Vagina (tissue), 2 donors: ENCODE data around the gene AP3M1. TPM values are rescaled to one million over a fixed set of nuclear protein-coding genes. Genes with fewer than 3 reads are reported as not detected.

Source experiments
- DNase-seq, 2 donors: peaks; one replicate each; pipeline ENCODE4 v3.0.0-alpha.2; 2017; ENCODE audit errors: extremely low spot score in 2 of 2
- H3K27ac ChIP-seq: fragments of 200-600 bp; sonication (generic); one replicate; pipeline ENCODE4 v1.5.1; 2019
- H3K27me3 ChIP-seq: fragments of 200-600 bp; sonication (generic); one replicate; pipeline ENCODE4 v1.5.1; 2019
- H3K36me3 ChIP-seq, 2 donors: fragments of 200-600 bp; sonication (generic); one replicate each; pipeline ENCODE4 v1.5.1; 2017 to 2019
- H3K4me1 ChIP-seq: fragments of 200-600 bp; sonication (generic); one replicate; pipeline ENCODE4 v1.5.1; 2019
- H3K4me3 ChIP-seq, 2 donors: fragments of 200-600 bp; sonication (generic); 1 replicate in 1 of 2; 2 replicates in 1 of 2; pipeline ENCODE4 v1.5.1; 2016 to 2019
- H3K9me3 ChIP-seq: fragments of 200-600 bp; sonication (generic); one replicate; pipeline ENCODE4 v1.5.1; 2019
- POLR2A ChIP-seq, 2 donors: fragments of 450-650 bp; IDR thresholded peaks; one replicate each; pipeline ENCODE4 v1.6.1; 2017; ENCODE audit warnings: antibody characterized with exemption in 2 of 2, mild to moderate bottlenecking in 2 of 2, moderate library complexity in 2 of 2
- POLR2AphosphoS5 ChIP-seq, 2 donors: sonication (generic); formaldehyde crosslinking; IDR thresholded peaks; one replicate each; pipeline ENCODE4 v1.9.0; 2017; ENCODE audit warnings: antibody characterized with exemption in 2 of 2, mild to moderate bottlenecking in 2 of 2, low read depth in 1 of 2; ENCODE audit not compliant: insufficient read depth in 1 of 2
- intact Hi-C: fragments of 100-400 bp; cut with DNase I; formaldehyde crosslinking; loops from one replicate; pipeline ENCODE4 v1.15.1; 2023
- total RNA-seq: library from RNA; depleted of rRNA; stranded (reverse); fragments of >200 nt; gene quantifications from one replicate; pipeline ENCODE4 v1.2.3, GENCODE V29; 2016
- TF ChIP-seq, protein P1 (sequence below), 3 experiments: fragments of 450-650 bp in 2 of 3; fragments of 200-600 bp in 1 of 3; sonication (generic) in 1 of 3; IDR thresholded peaks; one replicate each; pipeline ENCODE4 v1.5.1; 2017 to 2019; ENCODE audit warnings: antibody characterized with exemption in 3 of 3, mild to moderate bottlenecking in 2 of 3, moderate library complexity in 2 of 3

Gene AP3M1
- total RNA-seq, 1 donor from 2014 or later, result 19.6 TPM

DNA sequence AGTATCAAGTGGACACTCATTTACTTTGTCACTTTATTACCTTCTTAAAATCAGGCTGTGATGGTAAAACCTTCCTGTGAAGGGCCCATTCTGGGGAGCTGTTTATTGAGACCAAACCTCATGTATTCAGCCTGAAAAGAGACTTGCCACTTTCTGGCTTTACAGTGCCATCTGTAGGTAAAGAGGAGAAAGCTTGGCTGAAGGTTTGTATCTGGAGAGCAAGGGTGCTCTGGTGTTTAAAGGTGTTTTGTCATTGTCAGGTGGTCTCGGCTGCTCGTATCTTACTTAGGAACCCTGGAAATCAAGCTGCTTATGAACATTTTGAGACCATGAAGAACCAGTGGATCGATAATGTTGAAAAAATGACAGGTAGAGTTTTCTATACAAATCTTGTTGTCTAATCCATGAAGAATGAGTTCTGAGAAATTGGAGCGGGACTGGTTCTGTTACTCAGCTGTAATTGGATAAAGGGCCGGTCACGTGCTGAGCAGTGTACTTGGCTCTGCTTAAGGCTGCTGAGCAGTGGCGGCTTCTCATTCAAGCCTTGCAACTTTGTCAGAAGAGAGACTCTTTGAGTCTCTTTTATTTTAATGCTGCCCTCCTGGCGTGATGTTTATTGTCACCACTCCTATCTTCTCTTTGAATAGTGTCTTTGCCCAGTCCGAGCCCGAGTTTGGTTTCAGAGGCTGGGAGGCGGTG is 46.9 kb downstream of the AP3M1 start:
- no peak overlapping the region for H3K27ac ChIP-seq
- H3K4me3 ChIP-seq, result no peak overlapping the region
- TF ChIP-seq POLR2AphosphoS5 (IDR thresholded peaks at IDR 0.05; ENCODE audit: insufficient read depth in 1 of 2, low read depth in 1 of 2), result no peak
- TF ChIP-seq, protein P1, sequence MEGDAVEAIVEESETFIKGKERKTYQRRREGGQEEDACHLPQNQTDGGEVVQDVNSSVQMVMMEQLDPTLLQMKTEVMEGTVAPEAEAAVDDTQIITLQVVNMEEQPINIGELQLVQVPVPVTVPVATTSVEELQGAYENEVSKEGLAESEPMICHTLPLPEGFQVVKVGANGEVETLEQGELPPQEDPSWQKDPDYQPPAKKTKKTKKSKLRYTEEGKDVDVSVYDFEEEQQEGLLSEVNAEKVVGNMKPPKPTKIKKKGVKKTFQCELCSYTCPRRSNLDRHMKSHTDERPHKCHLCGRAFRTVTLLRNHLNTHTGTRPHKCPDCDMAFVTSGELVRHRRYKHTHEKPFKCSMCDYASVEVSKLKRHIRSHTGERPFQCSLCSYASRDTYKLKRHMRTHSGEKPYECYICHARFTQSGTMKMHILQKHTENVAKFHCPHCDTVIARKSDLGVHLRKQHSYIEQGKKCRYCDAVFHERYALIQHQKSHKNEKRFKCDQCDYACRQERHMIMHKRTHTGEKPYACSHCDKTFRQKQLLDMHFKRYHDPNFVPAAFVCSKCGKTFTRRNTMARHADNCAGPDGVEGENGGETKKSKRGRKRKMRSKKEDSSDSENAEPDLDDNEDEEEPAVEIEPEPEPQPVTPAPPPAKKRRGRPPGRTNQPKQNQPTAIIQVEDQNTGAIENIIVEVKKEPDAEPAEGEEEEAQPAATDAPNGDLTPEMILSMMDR (IDR thresholded peaks at IDR 0.05), result no peak
- no peaks in the 10 kb centered on the region for H3K4me1 ChIP-seq
- intact Hi-C loops, result no loop called here
- no peak for DNase-seq
- H3K27me3 ChIP-seq, result no peaks in the 10 kb centered on the region
- H3K9me3 ChIP-seq, result no peaks in the 10 kb centered on the region
- H3K36me3 ChIP-seq, result peaks cover 0 to 78% of the 10 kb centered on the region in 2 donors

DNA sequence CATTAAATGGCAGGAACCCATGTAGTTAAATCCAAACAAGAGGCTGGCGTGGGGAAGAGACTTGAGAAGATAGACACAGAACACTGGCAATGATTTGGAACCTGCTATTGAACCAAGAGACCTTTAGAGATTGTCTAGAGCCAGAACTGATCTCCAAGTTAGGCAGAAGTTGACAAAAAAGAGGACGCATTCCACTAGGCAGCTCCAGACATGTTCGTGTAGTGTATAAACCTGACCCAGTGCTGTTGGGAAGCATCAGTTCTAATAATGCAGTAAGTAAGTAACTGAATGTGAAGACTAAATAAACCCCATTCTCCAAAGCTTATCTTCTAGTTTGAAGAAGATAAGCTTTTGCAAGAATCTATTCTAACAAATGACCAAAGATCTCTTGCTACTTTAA is 50.8 kb downstream of the AP3M1 start:
- Histone ChIP-seq H3K27ac (no peak overlapping the region), H3K9me3 (no peaks in the 10 kb centered on the region), H3K27me3 (no peaks in the 10 kb centered on the region), H3K4me3 (no peak overlapping the region), H3K4me1 (no peaks in the 10 kb centered on the region), H3K36me3 (peaks cover 0 to 76% of the 10 kb centered on the region in 2 donors)
- TF ChIP-seq, protein P1 (IDR thresholded peaks at IDR 0.05), result no peak
- TF ChIP-seq POLR2A (IDR thresholded peaks at IDR 0.05), result no peak
- no peak for TF ChIP-seq POLR2AphosphoS5 (IDR thresholded peaks at IDR 0.05; ENCODE audit: insufficient read depth in 1 of 2, low read depth in 1 of 2)
- DNase-seq, result no peak
- intact Hi-C loops, result no loop called here

DNA sequence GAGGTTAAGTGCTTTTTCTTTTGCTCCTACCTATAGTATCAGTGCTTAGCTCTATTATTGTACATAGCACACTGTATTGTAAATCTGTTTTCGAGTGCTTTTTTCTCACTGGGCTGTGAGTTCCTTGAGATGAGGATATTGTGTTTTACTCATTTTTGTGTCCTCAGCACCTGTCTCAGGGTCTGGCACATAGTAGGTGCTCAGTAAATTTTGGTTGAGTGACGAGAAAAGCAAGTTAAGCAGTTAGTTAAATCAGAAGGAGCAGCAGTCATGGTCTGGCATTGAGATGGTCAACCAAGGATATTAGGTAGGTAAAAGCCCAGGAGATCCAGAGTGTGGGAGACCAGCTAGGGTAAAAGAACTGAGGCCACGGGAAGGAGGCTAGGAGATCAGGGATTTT is 51.2 kb downstream of the AP3M1 start:
- intact Hi-C loops, result no loop called here
- Histone ChIP-seq H3K4me3 (no peak overlapping the region), H3K36me3 (peaks cover 0 to 76% of the 10 kb centered on the region in 2 donors), H3K27me3 (no peaks in the 10 kb centered on the region), H3K4me1 (no peaks in the 10 kb centered on the region), H3K9me3 (no peaks in the 10 kb centered on the region), H3K27ac (no peak overlapping the region)
- TF ChIP-seq, protein P1 (IDR thresholded peaks at IDR 0.05), result no peak
- TF ChIP-seq POLR2AphosphoS5 (IDR thresholded peaks at IDR 0.05; ENCODE audit: insufficient read depth in 1 of 2, low read depth in 1 of 2), result no peak
- no peak for TF ChIP-seq POLR2A (IDR thresholded peaks at IDR 0.05)
- DNase-seq, result no peak

DNA sequence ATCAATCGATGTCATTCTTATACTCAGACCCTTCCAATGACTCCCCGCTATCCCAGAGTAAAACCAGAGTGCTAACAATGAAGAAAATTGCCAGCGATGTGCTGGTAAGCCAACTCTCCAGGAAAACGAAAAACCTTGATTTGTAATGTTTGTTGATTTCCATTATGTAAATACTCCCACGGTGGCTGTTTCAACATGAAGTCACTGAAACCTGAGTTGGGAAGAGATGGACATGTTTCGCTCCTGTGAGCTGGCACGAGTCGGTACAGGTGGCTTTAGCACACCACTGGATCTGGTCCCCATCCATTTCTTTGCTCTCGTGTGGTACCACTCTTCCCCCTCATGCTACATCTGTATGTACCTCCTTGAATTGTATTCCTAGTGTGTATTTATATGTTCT is 52.9 kb downstream of the AP3M1 start:
- TF ChIP-seq POLR2AphosphoS5 (IDR thresholded peaks at IDR 0.05; ENCODE audit: insufficient read depth in 1 of 2, low read depth in 1 of 2), result no peak
- TF ChIP-seq, protein P1 (IDR thresholded peaks at IDR 0.05), result no peak
- TF ChIP-seq POLR2A (IDR thresholded peaks at IDR 0.05), result no peak
- peaks cover 0 to 82% of the 10 kb centered on the region in 2 donors for H3K36me3 ChIP-seq
- DNase-seq, result no peak
- no peak overlapping the region for H3K27ac ChIP-seq
- no peaks in the 10 kb centered on the region for H3K9me3 ChIP-seq
- H3K4me1 ChIP-seq, result no peaks in the 10 kb centered on the region
- H3K27me3 ChIP-seq, result no peaks in the 10 kb centered on the region
- intact Hi-C loops, result no loop called here
- H3K4me3 ChIP-seq, result no peak overlapping the region

DNA sequence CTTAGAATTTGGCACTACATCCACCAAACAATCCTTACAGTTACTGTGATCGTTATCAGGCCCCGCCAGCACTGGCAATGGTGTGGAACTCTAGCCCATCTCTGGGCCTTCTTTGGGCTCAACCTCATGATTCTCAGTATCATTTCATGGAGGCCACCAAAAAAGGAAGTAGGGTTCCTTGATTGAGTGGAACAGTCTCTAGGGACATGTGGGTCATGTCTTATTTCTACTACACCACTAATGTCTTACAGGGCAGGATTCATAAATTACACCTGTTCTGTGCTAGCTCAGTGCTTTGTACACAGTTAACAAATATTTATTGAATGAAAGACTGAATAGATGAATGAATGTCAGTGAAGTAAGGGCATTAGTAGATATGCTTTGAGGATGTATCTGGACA is 53.9 kb downstream of the AP3M1 start:
- Histone ChIP-seq H3K4me3 (no peak overlapping the region), H3K4me1 (no peaks in the 10 kb centered on the region), H3K9me3 (no peaks in the 10 kb centered on the region), H3K27ac (no peak overlapping the region), H3K36me3 (peaks cover 0 to 84% of the 10 kb centered on the region in 2 donors), H3K27me3 (no peaks in the 10 kb centered on the region)
- TF ChIP-seq, protein P1 (IDR thresholded peaks at IDR 0.05), result no peak
- TF ChIP-seq POLR2AphosphoS5 (IDR thresholded peaks at IDR 0.05; ENCODE audit: insufficient read depth in 1 of 2, low read depth in 1 of 2), result no peak
- no peak for TF ChIP-seq POLR2A (IDR thresholded peaks at IDR 0.05)
- intact Hi-C loops, result no loop called here
- no peak for DNase-seq
